Aorta (tissue), 5 donors: Measurements from ENCODE around the gene LONRF2. TPM values are rescaled to one million over a fixed set of nuclear protein-coding genes. Genes with fewer than 3 reads are reported as not detected.
A peak's percentile ranks its signal among the peaks of the same experiment; 100 is the strongest.
"Not testable (repeated sequence)": the region's sequence is repeated elsewhere in the genome, so short reads cannot be mapped to it uniquely, and the experiment has no call there.

Source experiments
- ATAC-seq: fragments of 200-7000 bp; cut with Tn5 transposase; one replicate; pipeline ENCODE4 v1.9.1; 2022; ENCODE audit warnings: moderate library complexity; ENCODE audit not compliant: low FRiP score
- DNase-seq, 2 donors: peaks; one replicate each; pipeline ENCODE4 v3.0.0-alpha.2; 2020
- H3K27ac ChIP-seq, 2 donors: one replicate each; pipeline ENCODE4 v1.5.1; 2013; ENCODE audit warnings: low read length in 2 of 2, mild to moderate bottlenecking in 2 of 2, moderate library complexity in 2 of 2, control low read depth in 1 of 2, inconsistent platforms in 1 of 2, low read depth in 1 of 2
- H3K27me3 ChIP-seq, 2 donors: one replicate each; pipeline ENCODE4 v1.6.1; 2013; ENCODE audit warnings: control low read depth in 1 of 2, low read length in 1 of 2, mild to moderate bottlenecking in 1 of 2, moderate library complexity in 1 of 2; ENCODE audit not compliant: insufficient read depth in 2 of 2, control insufficient read depth in 1 of 2
- H3K36me3 ChIP-seq, 2 donors: one replicate each; pipeline ENCODE4 v1.6.1; 2013; ENCODE audit warnings: control low read depth in 1 of 2, low read length in 1 of 2, mild to moderate bottlenecking in 1 of 2; ENCODE audit not compliant: insufficient read depth in 2 of 2, control insufficient read depth in 1 of 2
- H3K4me1 ChIP-seq, 2 donors: one replicate each; pipeline ENCODE4 v1.6.1; 2013; ENCODE audit warnings: low read length in 2 of 2, control low read depth in 1 of 2, mild to moderate bottlenecking in 1 of 2, moderate library complexity in 1 of 2; ENCODE audit not compliant: insufficient read depth in 2 of 2, control insufficient read depth in 1 of 2
- H3K4me3 ChIP-seq, 2 donors: one replicate each; pipeline ENCODE4 v1.5.1; 2013; ENCODE audit warnings: low read length in 2 of 2, control low read depth in 1 of 2, mild to moderate bottlenecking in 1 of 2
- H3K9me3 ChIP-seq: one replicate; pipeline ENCODE4 v1.6.1; 2013; ENCODE audit warnings: mild to moderate bottlenecking, low read length; ENCODE audit not compliant: control insufficient read depth
- WGBS, 2 donors: extraction: QIAGEN DNeasy Blood & Tissue Kit; methylation state at CpG; one replicate each; pipeline ENCODE4 v1.1.7; 2013; 5-methylcytosine and 5-hydroxymethylcytosine counted together
- intact Hi-C, 2 donors: fragments of 100-400 bp; cut with DNase I; formaldehyde crosslinking; loops; one replicate each; pipeline versions ENCODE4 v1.14.2 to v1.15.0; 2022
- long read RNA-seq, 2 donors: library from polyadenylated mRNA; unstranded; transcript quantifications; one replicate each; pipeline ENCODE4 v2.0.0, GENCODE V29; 2020 to 2021
- polyA plus RNA-seq, 2 donors: library from polyadenylated mRNA; stranded (reverse); fragments of 200-250 nt; gene quantifications; one replicate each; pipeline ENCODE4 v1.2.3, GENCODE V29; 2013
- total RNA-seq, 2 donors: library from RNA; stranded (reverse); fragmentation: NEBNext Ultra II Directional; extraction: Animal tissue kit (Norgen Biotek cat#: 25700); gene quantifications; one replicate each; pipeline ENCODE4 v1.2.1, GENCODE V29; 2021
- donor health status: healthy with polysubstance abuse.
- donor health status: Bipolar disorder and iron deficiency.
- donor health status: DM: no; HTN: no; CAD: no.
- donor health status: DM: no; HTN: no; CAD: no.
- donor health status: DM: yes; HTN: yes; CAD: no.

LONRF2 gene
- total RNA-seq, result 10 to 100 TPM; 10.3 to 10.9 TPM
- under 1 TPM; 0.43 to 0.75 TPM for polyA plus RNA-seq
- long read RNA-seq, donor 1, partial matches to known transcripts, result 0 of 5 reads
- long read RNA-seq, donor 1, other reads (novel, unspliced or antisense), result 5 of 5 reads
- long read RNA-seq, donor 2, partial matches to known transcripts, result 0 of 6 reads
- long read RNA-seq, donor 2, other reads (novel, unspliced or antisense), result 6 of 6 reads

- Histone ChIP-seq H3K27me3 (no peaks in the 10 kb centered on the region), H3K4me3 (peak within 1 kb of the TSS; percentile 14 to 84), H3K4me1 (no peaks in the 10 kb centered on the region), H3K9me3 (no peaks in the 10 kb centered on the region), H3K27ac (peak within 1 kb of the TSS in 1 of 2 donors; percentile 34), H3K36me3 (no peaks in the 10 kb centered on the region)
- DNase-seq (peak; percentile 48 to 87), ATAC-seq (peak; percentile 76)
- WGBS, 2 donors, result 1 to 2% methylated on average over 73 to 113 of the region's 113 CpGs
- intact Hi-C loops, result no loop called here
Observed at GRCh38 chr2:100321866-100322820, at the start of gene LONRF2. Gene LONRF2, minus strand, starts transcription at chr2:100322501. Its CDS starts 408 bp downstream, at chr2:100322093.

GRCh38 chr2:100367163-100367562, 44.9 kb upstream of the LONRF2 start:
- Histone ChIP-seq H3K4me3 (no peak overlapping the region), H3K9me3 (peaks cover 1% of the 10 kb centered on the region), H3K36me3 (no peaks in the 10 kb centered on the region), H3K27ac (no peak overlapping the region), H3K27me3 (no peaks in the 10 kb centered on the region), H3K4me1 (no peaks in the 10 kb centered on the region)
- WGBS, 2 donors, result 91 to 100% methylated on average over 1 of the region's 1 CpG
- no peak for ATAC-seq
- intact Hi-C loops, result no loop called here
- no peak for DNase-seq

GRCh38 chr2:100365434-100365833, 43.1 kb upstream of the LONRF2 start:
- intact Hi-C loops, result no loop called here
- H3K4me1 ChIP-seq, result no peaks in the 10 kb centered on the region
- ATAC-seq (no peak), DNase-seq (no peak)
- peaks cover 3% of the 10 kb centered on the region for H3K9me3 ChIP-seq
- H3K27ac ChIP-seq, result no peak overlapping the region
- H3K4me3 ChIP-seq, result no peak overlapping the region
- H3K27me3 ChIP-seq, result no peaks in the 10 kb centered on the region
- H3K36me3 ChIP-seq, result no peaks in the 10 kb centered on the region
- WGBS, 2 donors, result 38 to 56% methylated on average over 3 of the region's 3 CpGs

- H3K4me1 ChIP-seq, H3K9me3 ChIP-seq, intact Hi-C loops, H3K36me3 ChIP-seq, ATAC-seq, H3K4me3 ChIP-seq, H3K27ac ChIP-seq, H3K27me3 ChIP-seq, DNase-seq: not testable (repeated sequence)
- WGBS, 2 donors, result 81 to 90% methylated on average over 7 of the region's 7 CpGs
Observed at GRCh38 chr2:100362269-100362668, 40.0 kb upstream of the LONRF2 start.

- H3K9me3 ChIP-seq, result peaks cover 2% of the 10 kb centered on the region
- intact Hi-C loops, result no loop called here
- H3K4me1 ChIP-seq, result no peaks in the 10 kb centered on the region
- H3K27ac ChIP-seq, result no peak overlapping the region
- H3K27me3 ChIP-seq, result no peaks in the 10 kb centered on the region
- H3K36me3 ChIP-seq, result no peaks in the 10 kb centered on the region
- DNase-seq (no peak), ATAC-seq (no peak)
- H3K4me3 ChIP-seq, result no peak overlapping the region
Observed at GRCh38 chr2:100359576-100359975, 37.3 kb upstream of the LONRF2 start.

- 75 to 80% methylated on average over 2 of the region's 2 CpGs for WGBS, 2 donors
- ATAC-seq (no peak), DNase-seq (no peak)
- H3K4me3 ChIP-seq, result no peak overlapping the region
- no peaks in the 10 kb centered on the region for H3K27me3 ChIP-seq
- no peak overlapping the region for H3K27ac ChIP-seq
- H3K4me1 ChIP-seq, result no peaks in the 10 kb centered on the region
- H3K9me3 ChIP-seq, result peaks cover 2% of the 10 kb centered on the region
- H3K36me3 ChIP-seq, result no peaks in the 10 kb centered on the region
- intact Hi-C loops, result no loop called here
Observed at GRCh38 chr2:100358554-100358953, 36.3 kb upstream of the LONRF2 start.

GRCh38 chr2:100352521-100352920, 30.2 kb upstream of the LONRF2 start:
- Histone ChIP-seq H3K4me3 (no peak overlapping the region), H3K4me1 (no peaks in the 10 kb centered on the region), H3K27me3 (no peaks in the 10 kb centered on the region), H3K36me3 (no peaks in the 10 kb centered on the region), H3K27ac (no peak overlapping the region), H3K9me3 (peaks cover 1% of the 10 kb centered on the region)
- WGBS, 2 donors, result 91 to 93% methylated on average over 7 of the region's 7 CpGs
- intact Hi-C loops, result no loop called here
- ATAC-seq (no peak), DNase-seq (no peak)

- Histone ChIP-seq H3K9me3 (peaks cover 1% of the 10 kb centered on the region), H3K36me3 (no peaks in the 10 kb centered on the region), H3K27ac (no peak overlapping the region), H3K4me1 (no peaks in the 10 kb centered on the region), H3K27me3 (no peaks in the 10 kb centered on the region), H3K4me3 (no peak overlapping the region)
- DNase-seq (no peak), ATAC-seq (peak; percentile 48)
- WGBS, 2 donors, result 52 to 56% methylated on average over 13 of the region's 13 CpGs
- intact Hi-C loops, result no loop called here
Observed at GRCh38 chr2:100350661-100351185, 28.4 kb upstream of the LONRF2 start.
